Heart left ventricle (tissue), 16 donors: ENCODE measurements around the gene TRIM29. TPM values are rescaled to one million over a fixed set of nuclear protein-coding genes. Genes with fewer than 3 reads are reported as not detected.

Experiments used
- ATAC-seq, 4 donors: fragments of 200-7000 bp; cut with Tn5 transposase; one replicate each; pipeline ENCODE4 v1.9.1; 2020 to 2022; ENCODE audit warnings: moderate library complexity in 4 of 4, mild to moderate bottlenecking in 3 of 4, moderate number of reproducible peaks in 1 of 4
- DNase-seq, 5 donors: peaks; one replicate each; pipeline ENCODE4 v3.0.0-alpha.2; 2020
- H3K27ac ChIP-seq, 12 donors: fragments of 200-600 bp; sonication (generic) in 4 of 12; one replicate each; pipeline versions ENCODE4 v1.5.0 to v1.8.0; 2016 to 2022; ENCODE audit warnings: mild to moderate bottlenecking in 2 of 12
- H3K27me3 ChIP-seq, 9 donors: fragments of 200-600 bp; sonication (generic) in 2 of 9; one replicate each; pipeline versions ENCODE4 v1.5.1 to v1.8.0; 2016 to 2022; ENCODE audit warnings: mild to moderate bottlenecking in 3 of 9
- H3K36me3 ChIP-seq, 9 donors: fragments of 200-600 bp; sonication (generic) in 2 of 9; one replicate each; pipeline versions ENCODE4 v1.5.0 to v1.8.0; 2018 to 2022; ENCODE audit warnings: mild to moderate bottlenecking in 2 of 9
- H3K4me1 ChIP-seq, 12 donors: fragments of 200-600 bp; sonication (generic) in 4 of 12; one replicate each; pipeline versions ENCODE4 v1.5.0 to v1.8.0; 2016 to 2022; ENCODE audit warnings: mild to moderate bottlenecking in 3 of 12
- H3K4me3 ChIP-seq, 12 donors: fragments of 200-600 bp; sonication (generic) in 4 of 12; one replicate each; pipeline versions ENCODE4 v1.5.0 to v1.8.0; 2017 to 2022; ENCODE audit warnings: mild to moderate bottlenecking in 9 of 12, moderate library complexity in 4 of 12
- H3K9me3 ChIP-seq, 12 donors: fragments of 200-600 bp; sonication (generic) in 4 of 12; one replicate each; pipeline versions ENCODE4 v1.5.0 to v1.8.0; 2016 to 2022; ENCODE audit warnings: mild to moderate bottlenecking in 1 of 12
- POLR2A ChIP-seq, 2 donors: fragments of 450-650 bp; IDR thresholded peaks; one replicate each; pipeline ENCODE4 v1.6.1; 2017; ENCODE audit warnings: antibody characterized with exemption in 2 of 2, mild to moderate bottlenecking in 2 of 2, moderate library complexity in 2 of 2
- WGBS, 4 donors: extraction: QIAGEN DNeasy Blood & Tissue Kit in 2 of 4; methylation state at CpG; one replicate each; pipeline versions ENCODE4 v1.1.5 to v1.1.7; 2013 to 2018; 5-methylcytosine and 5-hydroxymethylcytosine counted together
- intact Hi-C, 10 donors: fragments of 100-400 bp; cut with DNase I; formaldehyde crosslinking; loops; one replicate each; pipeline versions ENCODE4 v1.11.1 to v1.14.2; 2022
- polyA plus RNA-seq, 2 donors: library from polyadenylated mRNA; stranded (reverse); fragments of 200-250 nt; gene quantifications; one replicate each; pipeline ENCODE4 v1.2.3, GENCODE V29; 2013
- total RNA-seq, 9 donors: library from RNA; depleted of rRNA in 2 of 9; stranded (reverse); fragments of >200 nt in 2 of 9; fragmentation: NEBNext Ultra II Directional in 3 of 9; extraction: Animal tissue kit (Norgen Biotek cat#: 25700) in 3 of 9; gene quantifications; one replicate each; pipeline versions ENCODE4 v1.1.0 to v1.2.4, GENCODE V29; 2016 to 2023
- TF ChIP-seq, protein P1 (sequence below), 12 donors: fragments of 200-600 bp; sonication (generic) in 4 of 12; IDR thresholded peaks; one replicate each; pipeline versions ENCODE4 v1.5.0 to v1.8.0; 2018 to 2022; ENCODE audit warnings: antibody characterized with exemption in 12 of 12, mild to moderate bottlenecking in 5 of 12
- donor health status: ischemic (EF 13 %, LVEDD 7.1; RV severe dilation, severe dysfunction).
- donor health status: healthy with polysubstance abuse.
- donor health status: DM: no; HTN: yes; CAD: no.
- donor health status: DM: no; HTN: no; CAD: no.
- donor health status: ischemic (EF 25% LVEDD 6.9; RV normal size, moderate dysfunction).
- donor health status: ischemic (EF 25% LVEDD 5.7; RV mildly dilated, moderate dysfunction).
- donor health status: healthy.
- donor health status: DM: yes; HTN: yes; CAD: no.
- donor health status: ischemic (EF 35%, LVEDD 5.7; RV mildly dilated, moderate dysfunction).
- donor health status: nonischemic (EF 11% LVEDD 7.7; RV severe dilation, severe dysfunction).
- donor health status: DM: yes; HTN: yes; CAD: no.
- donor health status: PGD.
- donor health status: ischemic (EF 29% LVEDD 5.4; RV normal size, mild dysfunction).
- donor health status: nonischemic (EF 23%, LVEDD 6.1; RV moderate dilation, normal function).

The TRIM29 gene
- total and polyA plus RNA-seq, 11 donors: 0.14 to 6.4 (median 0.56) TPM; not detected in 8

DNA sequence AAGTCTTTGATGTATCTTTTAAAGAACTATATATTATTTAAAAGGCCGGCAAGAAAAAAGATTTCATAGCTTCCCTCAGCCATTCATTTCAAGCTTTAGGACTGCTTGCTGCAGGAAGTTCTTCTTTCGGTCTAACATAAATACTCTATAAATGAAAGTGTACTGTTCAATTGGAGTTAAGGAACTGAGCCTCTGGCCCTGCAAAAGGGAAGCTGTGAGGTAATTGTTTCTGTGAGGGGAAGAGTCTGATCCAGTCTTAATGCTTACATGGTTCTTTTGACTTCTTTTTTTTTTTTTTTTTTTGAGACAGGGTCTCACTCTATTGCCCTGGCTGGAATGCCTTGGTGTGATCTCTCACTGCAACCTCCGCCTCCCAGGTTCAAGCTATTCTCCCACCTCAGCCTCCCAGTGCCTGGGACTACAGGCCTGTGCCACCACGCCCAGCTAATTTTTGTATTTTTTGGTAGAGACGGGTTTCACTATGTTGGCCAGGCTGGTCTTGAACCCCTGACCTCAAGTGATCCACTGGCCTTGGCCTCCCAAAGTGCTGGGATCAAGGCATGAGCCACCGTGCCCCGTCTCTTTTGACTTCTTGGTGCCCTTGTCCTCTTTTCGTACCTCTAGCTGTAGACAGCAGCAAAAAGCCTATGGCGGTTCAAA is 4.7 kb upstream of the TRIM29 start:
- Histone ChIP-seq H3K4me3 (no peak overlapping the region), H3K4me1 (no peaks in the 10 kb centered on the region), H3K27me3 (peaks cover 0 to 56% (median 9%) of the 10 kb centered on the region in 9 donors), H3K27ac (no peak overlapping the region), H3K9me3 (no peaks in the 10 kb centered on the region), H3K36me3 (no peaks in the 10 kb centered on the region)
- DNase-seq (no peak), ATAC-seq (no peak)
- TF ChIP-seq, protein P1, sequence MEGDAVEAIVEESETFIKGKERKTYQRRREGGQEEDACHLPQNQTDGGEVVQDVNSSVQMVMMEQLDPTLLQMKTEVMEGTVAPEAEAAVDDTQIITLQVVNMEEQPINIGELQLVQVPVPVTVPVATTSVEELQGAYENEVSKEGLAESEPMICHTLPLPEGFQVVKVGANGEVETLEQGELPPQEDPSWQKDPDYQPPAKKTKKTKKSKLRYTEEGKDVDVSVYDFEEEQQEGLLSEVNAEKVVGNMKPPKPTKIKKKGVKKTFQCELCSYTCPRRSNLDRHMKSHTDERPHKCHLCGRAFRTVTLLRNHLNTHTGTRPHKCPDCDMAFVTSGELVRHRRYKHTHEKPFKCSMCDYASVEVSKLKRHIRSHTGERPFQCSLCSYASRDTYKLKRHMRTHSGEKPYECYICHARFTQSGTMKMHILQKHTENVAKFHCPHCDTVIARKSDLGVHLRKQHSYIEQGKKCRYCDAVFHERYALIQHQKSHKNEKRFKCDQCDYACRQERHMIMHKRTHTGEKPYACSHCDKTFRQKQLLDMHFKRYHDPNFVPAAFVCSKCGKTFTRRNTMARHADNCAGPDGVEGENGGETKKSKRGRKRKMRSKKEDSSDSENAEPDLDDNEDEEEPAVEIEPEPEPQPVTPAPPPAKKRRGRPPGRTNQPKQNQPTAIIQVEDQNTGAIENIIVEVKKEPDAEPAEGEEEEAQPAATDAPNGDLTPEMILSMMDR (IDR thresholded peaks at IDR 0.05): no peak
- no peak for TF ChIP-seq POLR2A (IDR thresholded peaks at IDR 0.05)
- intact Hi-C loops: no loop called here
- 91 to 94% (median 93%) methylated on average over 9 of the region's 9 CpGs for WGBS, 4 donors

DNA sequence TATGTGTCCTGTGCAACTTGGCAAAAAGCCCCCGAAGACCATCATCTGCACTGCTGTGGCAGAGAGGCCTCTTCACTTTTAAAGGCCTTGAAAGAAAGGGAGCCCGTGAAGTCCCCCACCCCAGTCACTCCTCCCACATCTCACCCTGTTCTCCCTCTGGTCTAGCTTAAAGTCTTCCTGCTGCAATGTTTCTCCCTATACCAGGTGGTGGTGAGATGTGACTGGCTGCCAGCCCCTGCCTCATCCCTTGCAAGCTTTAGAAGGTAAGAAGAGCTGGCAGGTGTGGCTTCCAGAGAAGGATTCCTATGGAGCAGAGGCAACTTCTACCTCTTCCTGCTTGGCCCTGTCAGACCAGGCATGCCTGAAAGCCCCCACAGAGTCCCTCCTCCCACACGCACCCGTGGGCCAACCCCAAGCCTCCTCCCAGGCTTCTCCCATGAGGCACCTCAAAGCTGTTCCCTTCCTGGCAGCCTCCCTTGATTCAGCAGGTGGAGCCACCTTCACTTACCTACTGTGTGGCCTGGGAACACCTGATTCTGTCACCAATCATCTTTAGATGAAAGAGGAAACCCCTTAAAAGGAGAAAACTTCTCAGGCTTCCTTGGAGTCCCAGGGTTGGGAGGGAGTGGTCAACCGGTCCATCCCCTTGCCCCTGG is 4.0 kb upstream of the TRIM29 start:
- Histone ChIP-seq H3K4me3 (no peak overlapping the region), H3K4me1 (no peaks in the 10 kb centered on the region), H3K9me3 (no peaks in the 10 kb centered on the region), H3K27ac (no peak overlapping the region), H3K27me3 (peaks cover 0 to 49% (median 14%) of the 10 kb centered on the region in 9 donors), H3K36me3 (no peaks in the 10 kb centered on the region)
- TF ChIP-seq POLR2A (IDR thresholded peaks at IDR 0.05): no peak
- TF ChIP-seq, protein P1 (IDR thresholded peaks at IDR 0.05): no peak
- DNase-seq: no peak
- intact Hi-C loops: no loop called here
- ATAC-seq: no peak
- WGBS, 4 donors: 63 to 83% (median 71%) methylated on average over 5 of the region's 5 CpGs

DNA sequence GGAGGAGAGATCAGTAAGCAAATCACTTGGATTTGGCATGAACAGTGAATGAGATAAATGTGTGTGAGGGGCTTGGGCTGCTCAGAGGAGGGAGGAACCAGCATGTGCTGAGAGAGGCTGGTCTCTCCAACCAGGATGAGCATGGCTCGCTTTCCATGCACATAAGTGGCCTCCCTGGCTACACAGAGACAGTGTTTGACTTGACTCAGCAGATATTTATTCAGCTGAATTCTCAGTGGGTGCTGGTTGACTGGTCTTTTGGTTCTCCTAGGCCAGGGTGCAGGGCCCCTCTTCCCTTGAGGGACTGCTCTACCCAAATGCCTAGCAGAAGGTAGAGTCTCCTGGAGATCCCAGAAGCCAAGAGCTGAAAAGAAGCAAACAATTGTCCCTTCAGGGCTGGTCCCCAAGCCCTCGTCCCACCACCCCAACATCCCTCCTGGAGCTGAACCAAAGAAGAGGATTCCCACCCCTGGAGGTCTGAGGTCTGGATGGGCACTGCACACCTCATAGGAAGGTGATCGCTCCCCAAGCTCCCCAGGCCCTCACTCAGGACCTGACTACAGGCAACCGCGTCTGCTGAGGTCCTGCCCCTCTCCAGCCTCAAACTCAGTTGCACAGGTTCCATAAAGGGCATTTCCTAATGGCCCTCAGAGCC is 3.3 kb upstream of the TRIM29 start:
- Histone ChIP-seq H3K36me3 (no peaks in the 10 kb centered on the region), H3K27ac (no peak overlapping the region), H3K9me3 (no peaks in the 10 kb centered on the region), H3K4me1 (no peaks in the 10 kb centered on the region), H3K4me3 (no peak overlapping the region), H3K27me3 (peaks cover 0 to 44% (median 14%) of the 10 kb centered on the region in 9 donors)
- 65 to 93% (median 78%) methylated on average over 4 to 5 of the region's 5 CpGs for WGBS, 4 donors
- intact Hi-C loops: no loop called here
- ATAC-seq (no peak), DNase-seq (no peak)
- TF ChIP-seq, protein P1 (IDR thresholded peaks at IDR 0.05): no peak
- TF ChIP-seq POLR2A (IDR thresholded peaks at IDR 0.05): no peak
